ENCODE results near the gene SPTAN1.

DNA sequence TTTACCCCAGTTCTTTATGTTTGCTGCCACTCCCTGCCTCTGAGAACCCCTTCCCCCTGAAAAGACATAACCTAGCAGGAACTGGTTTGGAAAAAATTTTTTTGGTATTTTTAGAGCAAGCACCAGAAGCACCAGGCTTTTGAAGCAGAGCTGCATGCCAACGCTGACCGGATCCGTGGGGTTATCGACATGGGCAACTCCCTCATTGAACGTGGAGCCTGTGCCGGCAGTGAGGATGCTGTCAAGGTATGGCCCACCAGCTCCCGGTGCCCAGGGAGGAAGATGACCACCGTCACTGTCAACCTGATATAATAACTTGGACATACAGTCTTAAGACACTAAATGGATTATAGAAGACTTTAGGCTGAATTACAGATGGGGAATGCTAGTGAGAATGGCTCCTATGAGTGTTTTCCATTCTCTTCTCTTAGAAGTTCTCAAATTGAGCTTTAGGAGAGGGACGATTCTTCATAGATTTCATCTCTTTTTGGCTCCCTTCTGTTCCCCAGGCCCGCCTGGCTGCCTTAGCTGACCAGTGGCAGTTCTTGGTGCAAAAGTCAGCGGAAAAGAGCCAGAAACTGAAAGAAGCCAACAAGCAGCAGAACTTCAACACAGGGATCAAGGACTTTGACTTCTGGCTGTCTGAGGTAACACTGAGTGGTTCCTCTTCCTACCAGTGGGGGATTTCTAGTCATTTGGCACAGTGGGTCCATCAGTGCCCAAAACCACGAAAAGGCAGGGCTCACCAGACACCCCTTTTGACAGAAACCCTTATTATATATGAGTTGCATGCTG, 59.4 kb downstream of the SPTAN1 start:
- TF ChIP-seq, protein P1, sequence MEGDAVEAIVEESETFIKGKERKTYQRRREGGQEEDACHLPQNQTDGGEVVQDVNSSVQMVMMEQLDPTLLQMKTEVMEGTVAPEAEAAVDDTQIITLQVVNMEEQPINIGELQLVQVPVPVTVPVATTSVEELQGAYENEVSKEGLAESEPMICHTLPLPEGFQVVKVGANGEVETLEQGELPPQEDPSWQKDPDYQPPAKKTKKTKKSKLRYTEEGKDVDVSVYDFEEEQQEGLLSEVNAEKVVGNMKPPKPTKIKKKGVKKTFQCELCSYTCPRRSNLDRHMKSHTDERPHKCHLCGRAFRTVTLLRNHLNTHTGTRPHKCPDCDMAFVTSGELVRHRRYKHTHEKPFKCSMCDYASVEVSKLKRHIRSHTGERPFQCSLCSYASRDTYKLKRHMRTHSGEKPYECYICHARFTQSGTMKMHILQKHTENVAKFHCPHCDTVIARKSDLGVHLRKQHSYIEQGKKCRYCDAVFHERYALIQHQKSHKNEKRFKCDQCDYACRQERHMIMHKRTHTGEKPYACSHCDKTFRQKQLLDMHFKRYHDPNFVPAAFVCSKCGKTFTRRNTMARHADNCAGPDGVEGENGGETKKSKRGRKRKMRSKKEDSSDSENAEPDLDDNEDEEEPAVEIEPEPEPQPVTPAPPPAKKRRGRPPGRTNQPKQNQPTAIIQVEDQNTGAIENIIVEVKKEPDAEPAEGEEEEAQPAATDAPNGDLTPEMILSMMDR (IDR thresholded peaks at IDR 0.05): no peak
- no peak for TF ChIP-seq POLR2A (IDR thresholded peaks at IDR 0.05)
